B cell (primary cell): ENCODE measurements around the gene DPH7. TPM values are rescaled to one million over a fixed set of nuclear protein-coding genes. Genes with fewer than 3 reads are reported as not detected.

Source experiments
- ATAC-seq: fragments of 200-7000 bp; cut with Tn5 transposase; one replicate; pipeline ENCODE4 v1.10.0; 2021; ENCODE audit warnings: low read depth, mild to moderate bottlenecking, moderate number of reproducible peaks, moderate library complexity
- CTCF ChIA-PET: fragments of 350-600 bp; sonication (Branson Sonifier 250); formaldehyde crosslinking; loops from one replicate; lab custom pipeline; 2021; ENCODE audit warnings: antibody characterized with exemption, inconsistent platforms; lab: Charles Lee
- POLR2A ChIA-PET: fragments of 350-600 bp; sonication (Branson Sonifier 250); formaldehyde crosslinking; loops from one replicate; lab custom pipeline; 2021; ENCODE audit warnings: antibody characterized with exemption; lab: Charles Lee
- DNase-seq: peaks from one replicate; pipeline ENCODE4 v3.0.0; 2013
- H2AFZ ChIP-seq: 2 replicates; pipeline ENCODE4 v1.6.1; 2012; ENCODE audit warnings: mild to moderate bottlenecking, low read depth, low read length; ENCODE audit not compliant: insufficient read depth, poor library complexity, severe bottlenecking
- H3K27ac ChIP-seq, 2 donors: 1 replicate in 1 of 2; 2 replicates in 1 of 2; pipeline ENCODE4 v1.5.1; 2012 to 2013; ENCODE audit warnings: low read length in 2 of 2, mild to moderate bottlenecking in 2 of 2, moderate library complexity in 1 of 2
- H3K27me3 ChIP-seq, 4 experiments: fragments of 200-600 bp in 1 of 4; sonication (generic) in 1 of 4; replicated peaks in 1 of 4; 1 replicate in 2 of 4; 2 replicates in 2 of 4; pipeline versions ENCODE4 v1.6.1 to v1.7.0; 2013 to 2016; ENCODE audit warnings: low read length in 3 of 4, mild to moderate bottlenecking in 2 of 4, mixed read lengths in 1 of 4, moderate library complexity in 1 of 4; ENCODE audit not compliant: insufficient read depth in 4 of 4, control insufficient read depth in 3 of 4; ENCODE audit errors: control extremely low read depth in 1 of 4
- H3K36me3 ChIP-seq, 2 experiments: replicated peaks in 1 of 2; 1 replicate in 1 of 2; 2 replicates in 1 of 2; pipeline versions ENCODE4 v1.6.1 to v1.7.1; 2013; ENCODE audit warnings: low read length in 1 of 2; ENCODE audit not compliant: insufficient read depth in 2 of 2, control insufficient read depth in 1 of 2; ENCODE audit errors: control extremely low read depth in 1 of 2, extremely low read depth in 1 of 2
- H3K4me1 ChIP-seq, 2 donors: fragments of 200-600 bp in 1 of 2; sonication (generic) in 1 of 2; 1 replicate in 1 of 2; 2 replicates in 1 of 2; pipeline versions ENCODE4 v1.5.1 to v1.6.1; 2013 to 2017; ENCODE audit warnings: low read length in 2 of 2; ENCODE audit not compliant: control insufficient read depth in 2 of 2, insufficient read depth in 2 of 2
- H3K4me2 ChIP-seq: replicated peaks from 2 replicates; pipeline ENCODE3; 2012; ENCODE audit warnings: mild to moderate bottlenecking, low read depth, low read length; ENCODE audit not compliant: poor library complexity, severe bottlenecking
- H3K4me3 ChIP-seq, 5 experiments: fragments of 200-600 bp in 1 of 5; sonication (generic) in 1 of 5; 1 replicate in 3 of 5; 2 replicates in 2 of 5; pipeline versions ENCODE4 v1.5.1 to v1.7.0; 2011 to 2016; ENCODE audit warnings: low read length in 4 of 5, mild to moderate bottlenecking in 4 of 5, low read depth in 2 of 5, control low read depth in 1 of 5, moderate library complexity in 1 of 5; ENCODE audit not compliant: insufficient read depth in 1 of 5; ENCODE audit errors: control extremely low read depth in 1 of 5, extremely low read depth in 1 of 5
- H3K79me2 ChIP-seq: fragments of 200-600 bp; sonication (generic); one replicate; pipeline ENCODE4 v1.6.0; 2016; ENCODE audit warnings: low read length; ENCODE audit not compliant: control insufficient read depth, insufficient read depth
- H3K9ac ChIP-seq: fragments of 200-600 bp; sonication (generic); 2 replicates; pipeline ENCODE4 v1.6.1; 2017; ENCODE audit warnings: mild to moderate bottlenecking, low read length, moderate library complexity
- H3K9me3 ChIP-seq, 3 donors: one replicate each; pipeline versions ENCODE4 v1.6.1 to v1.7.1; 2013; ENCODE audit warnings: low read length in 2 of 3; ENCODE audit not compliant: control insufficient read depth in 2 of 3, insufficient read depth in 1 of 3; ENCODE audit errors: control extremely low read depth in 1 of 3
- H4K20me1 ChIP-seq: 2 replicates; pipeline ENCODE4 v1.6.0; 2012; ENCODE audit warnings: mild to moderate bottlenecking, low read length; ENCODE audit not compliant: insufficient read depth, control insufficient read depth, poor library complexity, severe bottlenecking
- H3K27ac Mint-ChIP-seq: one replicate; pipeline ENCODE4 v1.8.0; 2021; ENCODE audit warnings: mixed read lengths
- H3K27me3 Mint-ChIP-seq: one replicate; pipeline ENCODE4 v1.8.0; 2021; ENCODE audit warnings: mixed read lengths
- H3K4me1 Mint-ChIP-seq: one replicate; pipeline ENCODE4 v1.8.0; 2021; ENCODE audit warnings: mixed read lengths
- H3K4me3 Mint-ChIP-seq: one replicate; pipeline ENCODE4 v1.8.0; 2021; ENCODE audit warnings: mixed read lengths
- H3K9me3 Mint-ChIP-seq: one replicate; pipeline ENCODE4 v1.8.0; 2022; ENCODE audit warnings: mixed read lengths; ENCODE audit not compliant: insufficient read depth
- EZH2 ChIP-seq: IDR thresholded peaks from 2 replicates; pipeline ENCODE4 v1.6.1; 2012; ENCODE audit warnings: borderline replicate concordance, low read depth, mild to moderate bottlenecking, moderate library complexity, low read length; ENCODE audit not compliant: insufficient read depth, poor library complexity, severe bottlenecking
- WGBS: methylation state at CpG from one replicate; pipeline ENCODE4 v1.1.5; 2013; ENCODE audit warnings: missing lambda C conversion rate; ENCODE audit not compliant: insufficient coverage; 5-methylcytosine and 5-hydroxymethylcytosine counted together
- intact Hi-C: fragments of 100-400 bp; cut with micrococcal nuclease; formaldehyde crosslinking; loops from one replicate; pipeline ENCODE4 v1.10.0; 2022
- polyA plus RNA-seq: library from polyadenylated mRNA; depleted of rRNA; stranded (reverse); fragments of >200 nt; gene quantifications from 2 replicates; pipeline ENCODE4 v1.2.3, GENCODE V29; 2012
- total RNA-seq, 2 donors: library from RNA; stranded (reverse); fragments of 120-200 nt in 1 of 2; gene quantifications; 1 replicate in 1 of 2; 2 replicates in 1 of 2; pipeline versions ENCODE4 v1.2.3 to v1.2.4, GENCODE V29; 2013 to 2022
- TF ChIP-seq, protein P1 (sequence below): fragments of 200-600 bp; IDR thresholded peaks from one replicate; pipeline ENCODE4 v1.8.0; 2022; ENCODE audit warnings: antibody characterized with exemption, mild to moderate bottlenecking

Gene DPH7
- total and polyA plus RNA-seq, 2 donors (not counting 1 experiment from before 2014, with no cell fraction given), result 64.7 to 93.8 TPM

DNA sequence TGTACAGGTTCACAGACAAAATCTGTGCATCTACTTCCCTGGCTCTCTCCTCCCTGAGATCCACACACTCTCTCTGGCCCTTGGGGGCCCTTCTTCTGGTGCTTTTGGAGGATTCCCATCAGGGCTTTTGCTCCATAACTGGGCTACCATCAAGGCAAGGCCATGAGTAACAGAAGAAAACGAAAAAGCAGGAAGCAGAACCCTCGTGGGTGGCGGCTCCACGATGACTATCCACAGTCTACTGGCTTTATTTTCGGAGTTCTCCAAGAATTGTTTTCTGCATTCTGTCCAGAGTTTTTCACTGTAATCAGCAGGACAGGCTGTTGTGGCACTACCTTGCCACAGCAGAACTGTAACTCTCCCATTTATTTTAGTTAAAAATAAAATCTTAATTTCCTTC, 48.4 kb downstream of the DPH7 start:
- no peaks in the 10 kb centered on the region for H3K27me3 Mint-ChIP-seq
- H3K4me2 ChIP-seq, result no peak overlapping the region
- H3K4me1 Mint-ChIP-seq, result peaks cover 19% of the 10 kb centered on the region
- H4K20me1 ChIP-seq, result peaks cover 13% of the 10 kb centered on the region
- no peak overlapping the region for H3K27ac ChIP-seq
- H3K27ac Mint-ChIP-seq, result no peak overlapping the region
- H3K4me3 ChIP-seq, result no peak overlapping the region
- no peaks in the 10 kb centered on the region for H3K36me3 ChIP-seq
- H3K4me3 Mint-ChIP-seq, result no peak overlapping the region
- ChIA-PET CTCF (no interaction called here), POLR2A (no interaction called here)
- TF ChIP-seq EZH2, result no peak
- TF ChIP-seq, protein P1, sequence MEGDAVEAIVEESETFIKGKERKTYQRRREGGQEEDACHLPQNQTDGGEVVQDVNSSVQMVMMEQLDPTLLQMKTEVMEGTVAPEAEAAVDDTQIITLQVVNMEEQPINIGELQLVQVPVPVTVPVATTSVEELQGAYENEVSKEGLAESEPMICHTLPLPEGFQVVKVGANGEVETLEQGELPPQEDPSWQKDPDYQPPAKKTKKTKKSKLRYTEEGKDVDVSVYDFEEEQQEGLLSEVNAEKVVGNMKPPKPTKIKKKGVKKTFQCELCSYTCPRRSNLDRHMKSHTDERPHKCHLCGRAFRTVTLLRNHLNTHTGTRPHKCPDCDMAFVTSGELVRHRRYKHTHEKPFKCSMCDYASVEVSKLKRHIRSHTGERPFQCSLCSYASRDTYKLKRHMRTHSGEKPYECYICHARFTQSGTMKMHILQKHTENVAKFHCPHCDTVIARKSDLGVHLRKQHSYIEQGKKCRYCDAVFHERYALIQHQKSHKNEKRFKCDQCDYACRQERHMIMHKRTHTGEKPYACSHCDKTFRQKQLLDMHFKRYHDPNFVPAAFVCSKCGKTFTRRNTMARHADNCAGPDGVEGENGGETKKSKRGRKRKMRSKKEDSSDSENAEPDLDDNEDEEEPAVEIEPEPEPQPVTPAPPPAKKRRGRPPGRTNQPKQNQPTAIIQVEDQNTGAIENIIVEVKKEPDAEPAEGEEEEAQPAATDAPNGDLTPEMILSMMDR, result no peak
- peaks cover 7 to 11% of the 10 kb centered on the region in 2 donors for H3K4me1 ChIP-seq
- no peak overlapping the region for H3K9ac ChIP-seq
- H3K9me3 Mint-ChIP-seq, result no peaks in the 10 kb centered on the region
- no peaks in the 10 kb centered on the region for H3K27me3 ChIP-seq
- 69% methylated on average over 5 of the region's 5 CpGs for WGBS
- peaks cover 0 to under 1% (median 0%) of the 10 kb centered on the region in 3 donors for H3K9me3 ChIP-seq
- DNase-seq, result no peak
- intact Hi-C loops, result loop anchor here (10.0 kb wide), 1 partner anchor 236 kb away; no protein-coding TSS in a partner anchor
- peaks cover 27% of the 10 kb centered on the region for H3K79me2 ChIP-seq
- H2AFZ ChIP-seq, result no peak overlapping the region
- ATAC-seq, result no peak

DNA sequence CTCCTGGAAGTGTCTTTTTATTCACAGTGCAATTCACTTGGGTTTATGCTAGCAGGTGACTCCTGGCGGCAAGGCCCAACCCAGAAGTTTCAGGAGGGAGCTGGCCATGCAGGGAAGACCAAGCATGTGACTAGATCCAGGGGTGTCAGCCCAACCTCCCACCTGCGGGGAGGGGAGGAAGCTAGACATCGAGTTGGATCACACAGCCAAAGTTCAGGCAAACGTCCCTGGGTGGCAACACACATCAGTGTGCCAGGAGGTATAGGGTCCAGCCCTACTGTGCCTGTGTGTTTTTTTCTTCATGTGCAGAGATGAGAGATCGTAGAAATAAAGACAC, 53.8 kb downstream of the DPH7 start:
- H3K27ac Mint-ChIP-seq, result no peak overlapping the region
- intact Hi-C loops, result loop anchor here (5.0 kb wide), 1 partner anchor 103 kb away; the partner anchor contains the start of genes EXD3 and NOXA1
- POLR2A ChIA-PET, result no interaction called here

More for the DNA sequence above, 53.8 kb downstream of the DPH7 start:
- WGBS, result 100% methylated on average over 3 of the region's 5 CpGs
- Histone ChIP-seq H3K27me3 (no peaks in the 10 kb centered on the region), H3K79me2 (no peaks in the 10 kb centered on the region), H3K27ac (no peak overlapping the region), H3K4me2 (no peak overlapping the region), H3K9me3 (no peaks in the 10 kb centered on the region), H3K9ac (no peak overlapping the region), H2AFZ (no peak overlapping the region), H3K4me3 (no peak overlapping the region), H3K36me3 (peaks cover under 1 to 1% of the 10 kb centered on the region in 2 experiments), H4K20me1 (no peaks in the 10 kb centered on the region), H3K4me1 (peaks cover 0 to 4% of the 10 kb centered on the region in 2 donors)
- CTCF ChIA-PET, result interaction anchor here (0.8 to 1.2 kb wide), 4 partner anchors 99 to 238 kb away, joined by 3 to 4 read pairs (median 3); partner anchors contain the start of gene NRARP
- H3K4me3 Mint-ChIP-seq, result no peak overlapping the region
- H3K4me1 Mint-ChIP-seq, result peaks cover 3% of the 10 kb centered on the region
- no peaks in the 10 kb centered on the region for H3K27me3 Mint-ChIP-seq
- TF ChIP-seq EZH2, result no peak
- H3K9me3 Mint-ChIP-seq, result no peaks in the 10 kb centered on the region
- DNase-seq (no peak), ATAC-seq (no peak)
